Measurements from ENCODE around the gene DOCK2. TPM values are rescaled to one million over a fixed set of nuclear protein-coding genes. Genes with fewer than 3 reads are reported as not detected.
A peak's percentile ranks its signal among the peaks of the same experiment; 100 is the strongest.

DOCK2 gene
- total RNA-seq (42.0 TPM), polyA plus RNA-seq (ENCODE audit: insufficient read depth, low read depth, low replicate concordance) (1.0 TPM)
- long read RNA-seq, donor 1, result 0 reads
- long read RNA-seq, donor 2, result 0 reads
- long read RNA-seq, donor 3, result 0 reads
- long read RNA-seq, donor 4, result 0 reads
- long read RNA-seq, donor 5, result 0 reads
- long read RNA-seq, donor 6, result 0 reads
- long read RNA-seq, donor 7, full-length matches to known transcripts, result 2 of 8 reads
- long read RNA-seq, donor 7, partial matches to known transcripts, result 3 of 8 reads
- long read RNA-seq, donor 7, other reads (novel, unspliced or antisense), result 3 of 8 reads
- long read RNA-seq, donor 8, result 0 reads
- long read RNA-seq, donor 9, result 0 reads
- long read RNA-seq, donor 10, result 0 reads

DNA sequence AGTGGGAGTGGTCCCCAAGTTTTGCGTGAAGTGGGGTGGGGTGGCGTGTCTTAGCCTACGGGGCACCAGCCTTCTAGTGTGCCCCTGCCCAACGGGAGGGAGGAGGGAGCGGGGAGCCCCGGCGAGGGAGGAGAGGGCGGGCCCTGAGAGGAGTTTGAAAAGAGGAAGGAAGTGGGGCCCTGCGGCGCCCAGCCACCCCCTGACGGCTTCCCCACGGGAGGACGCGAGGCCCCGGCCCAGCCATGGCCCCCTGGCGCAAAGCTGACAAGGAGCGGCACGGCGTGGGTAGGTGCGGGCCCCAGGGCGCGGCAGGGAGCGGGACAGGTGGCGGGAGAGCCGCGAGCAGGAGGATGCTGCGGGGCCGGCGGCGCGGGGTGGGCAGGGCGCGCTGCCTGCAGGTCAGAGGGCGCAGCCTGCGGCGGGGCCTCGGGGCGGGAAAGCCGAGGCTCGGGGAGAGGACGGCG, at the start of gene DOCK2:
Gene DOCK2 (plus strand): TSS at position 191 of the 464 bp plus-strand sequence. CDS start 52 bp downstream, at position 243.
- intact Hi-C loops (cut with DNase I), result no loop called here
- no peak within 1 kb of the TSS for H3K9ac ChIP-seq (ENCODE audit: low read length in 3 of 3)

DNA sequence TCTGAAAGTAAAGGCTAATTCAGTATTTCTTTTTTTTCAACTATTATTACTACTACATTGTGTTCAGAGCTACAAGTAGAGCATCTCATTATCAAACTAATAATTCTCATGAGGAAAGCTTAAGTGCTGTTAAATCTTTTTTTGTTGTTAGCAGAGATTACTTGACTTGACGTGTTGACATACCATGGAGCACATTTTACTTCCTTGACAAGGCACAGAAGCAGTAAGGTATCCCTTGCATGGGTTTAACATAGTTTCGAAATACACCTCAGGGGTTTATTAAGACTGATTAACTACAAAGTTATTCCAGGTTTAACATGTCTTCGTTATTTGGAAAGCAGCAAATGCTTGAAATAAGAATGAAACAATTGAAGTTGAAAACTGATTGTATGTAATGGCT, 46.5 kb upstream of the DOCK2 start:
- DNase-seq (no peak), FAIRE-seq (no peak)
- Histone ChIP-seq H3K4me1 (ENCODE audit: control insufficient read depth in 2 of 3, insufficient read depth in 2 of 3, low read depth in 1 of 3, low read length in 3 of 3) (no peaks in the 10 kb centered on the region), H3K27me3 (ENCODE audit: control insufficient read depth, insufficient read depth, low read length) (no peaks in the 10 kb centered on the region), H3K4me3 (ENCODE audit: low read length in 3 of 3) (no peak overlapping the region), H3K36me3 (ENCODE audit: control insufficient read depth in 2 of 3, insufficient read depth in 3 of 3, low read length in 3 of 3) (peaks cover 7 to 17% (median 10%) of the 10 kb centered on the region in 3 donors), H3K9me3 (ENCODE audit: control insufficient read depth in 2 of 3, insufficient read depth in 1 of 3, low read length in 3 of 3) (no peaks in the 10 kb centered on the region), H3K9ac (ENCODE audit: low read length in 3 of 3) (no peak overlapping the region), H3K27ac (ENCODE audit: low read depth in 2 of 2, low read length in 2 of 2) (no peak overlapping the region)
- TF ChIP-seq, protein P1, sequence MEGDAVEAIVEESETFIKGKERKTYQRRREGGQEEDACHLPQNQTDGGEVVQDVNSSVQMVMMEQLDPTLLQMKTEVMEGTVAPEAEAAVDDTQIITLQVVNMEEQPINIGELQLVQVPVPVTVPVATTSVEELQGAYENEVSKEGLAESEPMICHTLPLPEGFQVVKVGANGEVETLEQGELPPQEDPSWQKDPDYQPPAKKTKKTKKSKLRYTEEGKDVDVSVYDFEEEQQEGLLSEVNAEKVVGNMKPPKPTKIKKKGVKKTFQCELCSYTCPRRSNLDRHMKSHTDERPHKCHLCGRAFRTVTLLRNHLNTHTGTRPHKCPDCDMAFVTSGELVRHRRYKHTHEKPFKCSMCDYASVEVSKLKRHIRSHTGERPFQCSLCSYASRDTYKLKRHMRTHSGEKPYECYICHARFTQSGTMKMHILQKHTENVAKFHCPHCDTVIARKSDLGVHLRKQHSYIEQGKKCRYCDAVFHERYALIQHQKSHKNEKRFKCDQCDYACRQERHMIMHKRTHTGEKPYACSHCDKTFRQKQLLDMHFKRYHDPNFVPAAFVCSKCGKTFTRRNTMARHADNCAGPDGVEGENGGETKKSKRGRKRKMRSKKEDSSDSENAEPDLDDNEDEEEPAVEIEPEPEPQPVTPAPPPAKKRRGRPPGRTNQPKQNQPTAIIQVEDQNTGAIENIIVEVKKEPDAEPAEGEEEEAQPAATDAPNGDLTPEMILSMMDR (IDR thresholded peaks at IDR 0.05; ENCODE audit: borderline replicate concordance, extremely low read depth, insufficient read depth), result no peak
- intact Hi-C loops (cut with DNase I), result no loop called here

More for the DNA sequence above, at the start of gene DOCK2:
- H3K9me3 ChIP-seq (ENCODE audit: control insufficient read depth in 2 of 3, insufficient read depth in 1 of 3, low read length in 3 of 3), result peaks cover 0 to 7% (median 2%) of the 10 kb centered on the region in 3 donors
- no peaks in the 10 kb centered on the region for H3K36me3 ChIP-seq (ENCODE audit: control insufficient read depth in 2 of 3, insufficient read depth in 3 of 3, low read length in 3 of 3)
- no peak for FAIRE-seq
- H3K4me1 ChIP-seq (ENCODE audit: control insufficient read depth in 2 of 3, insufficient read depth in 2 of 3, low read depth in 1 of 3, low read length in 3 of 3), result no peaks in the 10 kb centered on the region
- no peak within 1 kb of the TSS for H3K27ac ChIP-seq (ENCODE audit: low read depth in 2 of 2, low read length in 2 of 2)
- peak in 2 of 5 donors; percentile 10 to 83 for DNase-seq
- TF ChIP-seq, protein P1 (IDR thresholded peaks at IDR 0.05; ENCODE audit: borderline replicate concordance, extremely low read depth, insufficient read depth), result no peak
- H3K27me3 ChIP-seq (ENCODE audit: control insufficient read depth, insufficient read depth, low read length), result peaks cover 4% of the 10 kb centered on the region
- H3K4me3 ChIP-seq (ENCODE audit: low read length in 3 of 3), result no peak within 1 kb of the TSS

DNA sequence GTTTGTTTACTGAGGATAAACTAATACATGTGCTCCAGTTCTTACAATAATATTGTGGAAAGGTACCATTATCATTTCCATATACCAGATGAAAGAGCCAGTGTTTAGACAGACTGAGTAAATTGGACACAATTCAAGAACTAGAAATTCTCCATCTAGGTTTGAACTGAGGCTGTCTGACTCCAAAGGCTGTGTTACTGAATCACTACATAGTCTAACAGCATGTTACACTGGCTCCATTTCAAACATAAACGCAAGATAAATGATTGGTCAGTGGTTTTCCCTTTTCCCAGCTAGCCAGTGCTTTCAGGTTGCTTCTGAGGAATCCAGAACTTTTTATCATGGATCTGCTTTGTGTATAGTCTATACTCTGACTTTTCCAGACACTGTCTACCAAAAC, 45.4 kb upstream of the DOCK2 start:
- Histone ChIP-seq H3K36me3 (ENCODE audit: control insufficient read depth in 2 of 3, insufficient read depth in 3 of 3, low read length in 3 of 3) (peaks cover 7 to 17% (median 10%) of the 10 kb centered on the region in 3 donors), H3K9ac (ENCODE audit: low read length in 3 of 3) (no peak overlapping the region), H3K4me3 (ENCODE audit: low read length in 3 of 3) (no peak overlapping the region), H3K27ac (ENCODE audit: low read depth in 2 of 2, low read length in 2 of 2) (no peak overlapping the region), H3K27me3 (ENCODE audit: control insufficient read depth, insufficient read depth, low read length) (no peaks in the 10 kb centered on the region), H3K9me3 (ENCODE audit: control insufficient read depth in 2 of 3, insufficient read depth in 1 of 3, low read length in 3 of 3) (no peaks in the 10 kb centered on the region), H3K4me1 (ENCODE audit: control insufficient read depth in 2 of 3, insufficient read depth in 2 of 3, low read depth in 1 of 3, low read length in 3 of 3) (no peaks in the 10 kb centered on the region)
- DNase-seq, result no peak
- TF ChIP-seq, protein P1 (IDR thresholded peaks at IDR 0.05; ENCODE audit: borderline replicate concordance, extremely low read depth, insufficient read depth), result no peak
- FAIRE-seq, result no peak
- intact Hi-C loops (cut with DNase I), result no loop called here

Data from kidney (tissue), 22 donors.